Measurements from ENCODE around the gene TANK.
A peak's percentile ranks its signal among the peaks of the same experiment; 100 is the strongest.

Gene TANK

GRCh38 chr2:161209902-161210301, 49.7 kb downstream of the TANK start:
- H3K27me3 ChIP-seq (ENCODE audit: low read depth, low read length), result no peaks in the 10 kb centered on the region
- no peak overlapping the region for H3K27ac ChIP-seq (ENCODE audit: low read length)
- no peaks in the 10 kb centered on the region for H3K4me1 ChIP-seq (ENCODE audit: control insufficient read depth in 1 of 2, insufficient read depth in 2 of 2, low read length in 2 of 2)
- H3K9me3 ChIP-seq (ENCODE audit: control insufficient read depth in 1 of 2, low read length in 2 of 2), result no peaks in the 10 kb centered on the region
- peaks cover 0 to 23% of the 10 kb centered on the region in 2 donors for H3K36me3 ChIP-seq (ENCODE audit: control insufficient read depth in 1 of 2, insufficient read depth in 2 of 2, low read length in 2 of 2)
- H3K4me3 ChIP-seq (ENCODE audit: low read depth in 1 of 2, low read length in 2 of 2), result no peak overlapping the region

- Histone ChIP-seq H3K36me3 (ENCODE audit: control insufficient read depth in 1 of 2, insufficient read depth in 2 of 2, low read length in 2 of 2) (peaks cover 0 to 21% of the 10 kb centered on the region in 2 donors), H3K9me3 (ENCODE audit: control insufficient read depth in 1 of 2, low read length in 2 of 2) (no peaks in the 10 kb centered on the region)
Observed at GRCh38 chr2:161217597-161218185, 57.5 kb downstream of the TANK start.

GRCh38 chr2:161219211-161219610, 59.0 kb downstream of the TANK start:
- H3K27me3 ChIP-seq (ENCODE audit: low read depth, low read length), result no peaks in the 10 kb centered on the region
- no peak overlapping the region for H3K27ac ChIP-seq (ENCODE audit: low read length)
- no peaks in the 10 kb centered on the region for H3K9me3 ChIP-seq (ENCODE audit: control insufficient read depth in 1 of 2, low read length in 2 of 2)
- no peak overlapping the region for H3K4me3 ChIP-seq (ENCODE audit: low read depth in 1 of 2, low read length in 2 of 2)
- H3K4me1 ChIP-seq (ENCODE audit: control insufficient read depth in 1 of 2, insufficient read depth in 2 of 2, low read length in 2 of 2), result no peaks in the 10 kb centered on the region
- H3K36me3 ChIP-seq (ENCODE audit: control insufficient read depth in 1 of 2, insufficient read depth in 2 of 2, low read length in 2 of 2), result peaks cover 0 to 14% of the 10 kb centered on the region in 2 donors

More at GRCh38 chr2:161217597-161218185, 57.5 kb downstream of the TANK start:
- Histone ChIP-seq H3K27me3 (ENCODE audit: low read depth, low read length) (no peaks in the 10 kb centered on the region), H3K27ac (ENCODE audit: low read length) (no peak overlapping the region), H3K4me3 (ENCODE audit: low read depth in 1 of 2, low read length in 2 of 2) (no peak overlapping the region), H3K4me1 (ENCODE audit: control insufficient read depth in 1 of 2, insufficient read depth in 2 of 2, low read length in 2 of 2) (no peaks in the 10 kb centered on the region)

GRCh38 chr2:161223139-161223732, 63.0 kb downstream of the TANK start:
- Histone ChIP-seq H3K27me3 (ENCODE audit: low read depth, low read length) (no peaks in the 10 kb centered on the region), H3K36me3 (ENCODE audit: control insufficient read depth in 1 of 2, insufficient read depth in 2 of 2, low read length in 2 of 2) (peaks cover 11 to 24% of the 10 kb centered on the region in 2 donors), H3K4me3 (ENCODE audit: low read depth in 1 of 2, low read length in 2 of 2) (no peak overlapping the region), H3K4me1 (ENCODE audit: control insufficient read depth in 1 of 2, insufficient read depth in 2 of 2, low read length in 2 of 2) (no peaks in the 10 kb centered on the region), H3K9me3 (ENCODE audit: control insufficient read depth in 1 of 2, low read length in 2 of 2) (no peaks in the 10 kb centered on the region), H3K27ac (ENCODE audit: low read length) (no peak overlapping the region)

GRCh38 chr2:161228511-161229240, 68.4 kb downstream of the TANK start:
- no peak overlapping the region for H3K27ac ChIP-seq (ENCODE audit: low read length)
- H3K4me3 ChIP-seq (ENCODE audit: low read depth in 1 of 2, low read length in 2 of 2), result no peak overlapping the region
- H3K36me3 ChIP-seq (ENCODE audit: control insufficient read depth in 1 of 2, insufficient read depth in 2 of 2, low read length in 2 of 2), result peaks cover 34 to 36% of the 10 kb centered on the region in 2 donors
- H3K4me1 ChIP-seq (ENCODE audit: control insufficient read depth in 1 of 2, insufficient read depth in 2 of 2, low read length in 2 of 2), result no peaks in the 10 kb centered on the region
- no peaks in the 10 kb centered on the region for H3K9me3 ChIP-seq (ENCODE audit: control insufficient read depth in 1 of 2, low read length in 2 of 2)
- H3K27me3 ChIP-seq (ENCODE audit: low read depth, low read length), result no peaks in the 10 kb centered on the region

GRCh38 chr2:161230959-161231358, 70.7 kb downstream of the TANK start:
- H3K36me3 ChIP-seq (ENCODE audit: control insufficient read depth in 1 of 2, insufficient read depth in 2 of 2, low read length in 2 of 2), result peaks cover 28 to 32% of the 10 kb centered on the region in 2 donors
- no peaks in the 10 kb centered on the region for H3K27me3 ChIP-seq (ENCODE audit: low read depth, low read length)
- no peak overlapping the region for H3K27ac ChIP-seq (ENCODE audit: low read length)
- no peaks in the 10 kb centered on the region for H3K4me1 ChIP-seq (ENCODE audit: control insufficient read depth in 1 of 2, insufficient read depth in 2 of 2, low read length in 2 of 2)
- no peak overlapping the region for H3K4me3 ChIP-seq (ENCODE audit: low read depth in 1 of 2, low read length in 2 of 2)
- H3K9me3 ChIP-seq (ENCODE audit: control insufficient read depth in 1 of 2, low read length in 2 of 2), result no peaks in the 10 kb centered on the region

- Histone ChIP-seq H3K27me3 (ENCODE audit: low read depth, low read length) (no peaks in the 10 kb centered on the region), H3K9me3 (ENCODE audit: control insufficient read depth in 1 of 2, low read length in 2 of 2) (no peaks in the 10 kb centered on the region), H3K4me3 (ENCODE audit: low read depth in 1 of 2, low read length in 2 of 2) (no peak overlapping the region), H3K36me3 (ENCODE audit: control insufficient read depth in 1 of 2, insufficient read depth in 2 of 2, low read length in 2 of 2) (peaks cover 20 to 29% of the 10 kb centered on the region in 2 donors), H3K27ac (ENCODE audit: low read length) (no peak overlapping the region), H3K4me1 (ENCODE audit: control insufficient read depth in 1 of 2, insufficient read depth in 2 of 2, low read length in 2 of 2) (peaks cover 0 to 8% of the 10 kb centered on the region in 2 donors)
Observed at GRCh38 chr2:161232571-161232970, 72.3 kb downstream of the TANK start.

- Histone ChIP-seq H3K4me3 (ENCODE audit: low read depth in 1 of 2, low read length in 2 of 2) (no peak overlapping the region), H3K36me3 (ENCODE audit: control insufficient read depth in 1 of 2, insufficient read depth in 2 of 2, low read length in 2 of 2) (peaks cover 8 to 19% of the 10 kb centered on the region in 2 donors), H3K27me3 (ENCODE audit: low read depth, low read length) (no peaks in the 10 kb centered on the region), H3K4me1 (ENCODE audit: control insufficient read depth in 1 of 2, insufficient read depth in 2 of 2, low read length in 2 of 2) (peaks cover 0 to 11% of the 10 kb centered on the region in 2 donors), H3K9me3 (ENCODE audit: control insufficient read depth in 1 of 2, low read length in 2 of 2) (no peaks in the 10 kb centered on the region), H3K27ac (ENCODE audit: low read length) (no peak overlapping the region)
Observed at GRCh38 chr2:161233858-161234431, 73.7 kb downstream of the TANK start.

GRCh38 chr2:161234627-161235026, 74.4 kb downstream of the TANK start:
- no peak overlapping the region for H3K4me3 ChIP-seq (ENCODE audit: low read depth in 1 of 2, low read length in 2 of 2)

GRCh38 chr2:161237392-161238264, 77.4 kb downstream of the TANK start:
- H3K27ac ChIP-seq (ENCODE audit: low read length), result no peak overlapping the region
- peaks cover 0 to 11% of the 10 kb centered on the region in 2 donors for H3K4me1 ChIP-seq (ENCODE audit: control insufficient read depth in 1 of 2, insufficient read depth in 2 of 2, low read length in 2 of 2)
- no peaks in the 10 kb centered on the region for H3K36me3 ChIP-seq (ENCODE audit: control insufficient read depth in 1 of 2, insufficient read depth in 2 of 2, low read length in 2 of 2)
- no peaks in the 10 kb centered on the region for H3K27me3 ChIP-seq (ENCODE audit: low read depth, low read length)
- peak overlapping the region; percentile 72 to 73 for H3K4me3 ChIP-seq (ENCODE audit: low read depth in 1 of 2, low read length in 2 of 2)
- no peaks in the 10 kb centered on the region for H3K9me3 ChIP-seq (ENCODE audit: control insufficient read depth in 1 of 2, low read length in 2 of 2)

More at GRCh38 chr2:161234627-161235026, 74.4 kb downstream of the TANK start:
- Histone ChIP-seq H3K36me3 (ENCODE audit: control insufficient read depth in 1 of 2, insufficient read depth in 2 of 2, low read length in 2 of 2) (peaks cover 8 to 12% of the 10 kb centered on the region in 2 donors), H3K9me3 (ENCODE audit: control insufficient read depth in 1 of 2, low read length in 2 of 2) (no peaks in the 10 kb centered on the region), H3K4me1 (ENCODE audit: control insufficient read depth in 1 of 2, insufficient read depth in 2 of 2, low read length in 2 of 2) (peaks cover 0 to 11% of the 10 kb centered on the region in 2 donors), H3K27me3 (ENCODE audit: low read depth, low read length) (no peaks in the 10 kb centered on the region), H3K27ac (ENCODE audit: low read length) (no peak overlapping the region)

- Histone ChIP-seq H3K4me1 (ENCODE audit: control insufficient read depth in 1 of 2, insufficient read depth in 2 of 2, low read length in 2 of 2) (peaks cover 0 to 11% of the 10 kb centered on the region in 2 donors), H3K27me3 (ENCODE audit: low read depth, low read length) (no peaks in the 10 kb centered on the region), H3K4me3 (ENCODE audit: low read depth in 1 of 2, low read length in 2 of 2) (peak overlapping the region; percentile 72 to 73), H3K9me3 (ENCODE audit: control insufficient read depth in 1 of 2, low read length in 2 of 2) (no peaks in the 10 kb centered on the region), H3K36me3 (ENCODE audit: control insufficient read depth in 1 of 2, insufficient read depth in 2 of 2, low read length in 2 of 2) (no peaks in the 10 kb centered on the region), H3K27ac (ENCODE audit: low read length) (no peak overlapping the region)
Observed at GRCh38 chr2:161238265-161238559, 78.0 kb downstream of the TANK start.
